CD8-positive, alpha-beta memory T cell (primary cell): Measurements from ENCODE around the gene TNFAIP3. TPM values are rescaled to one million over a fixed set of nuclear protein-coding genes. Genes with fewer than 3 reads are reported as not detected.
"Not testable (repeated sequence)": the region's sequence is repeated elsewhere in the genome, so short reads cannot be mapped to it uniquely, and the experiment has no call there.

Experiments used
- CTCF ChIA-PET: fragments of 350-600 bp; sonication (Branson Sonifier 250); formaldehyde crosslinking; loops from one replicate; lab custom pipeline; 2021; ENCODE audit warnings: antibody characterized with exemption; lab: Charles Lee
- POLR2A ChIA-PET: fragments of 350-600 bp; sonication (Branson Sonifier 250); formaldehyde crosslinking; loops from one replicate; lab custom pipeline; 2021; ENCODE audit warnings: antibody characterized with exemption; lab: Charles Lee
- DNase-seq, 5 donors: peaks; one replicate each; pipeline versions ENCODE4 v3.0.0 to v3.0.0-alpha.2; 2020 to 2022; ENCODE audit warnings: mixed read lengths in 1 of 5
- H3K27ac ChIP-seq: one replicate; pipeline ENCODE4 v1.7.0; 2013; ENCODE audit warnings: low read depth, mild to moderate bottlenecking, low read length, moderate library complexity
- H3K27me3 ChIP-seq: 2 replicates; pipeline ENCODE4 v1.7.0; 2013; ENCODE audit warnings: low read length, mild to moderate bottlenecking; ENCODE audit not compliant: insufficient read depth, poor library complexity, severe bottlenecking
- H3K36me3 ChIP-seq: 2 replicates; pipeline ENCODE4 v1.7.0; 2013; ENCODE audit warnings: mild to moderate bottlenecking, low read length, moderate library complexity; ENCODE audit not compliant: insufficient read depth
- H3K4me1 ChIP-seq: 2 replicates; pipeline ENCODE4 v1.7.0; 2013; ENCODE audit warnings: mild to moderate bottlenecking, low read length, moderate library complexity; ENCODE audit not compliant: insufficient read depth
- H3K4me3 ChIP-seq: 2 replicates; pipeline ENCODE4 v1.7.0; 2013; ENCODE audit warnings: mild to moderate bottlenecking, low read length
- H3K9me3 ChIP-seq: 2 replicates; pipeline ENCODE4 v1.7.0; 2013; ENCODE audit warnings: mild to moderate bottlenecking, low read length
- H3K27ac Mint-ChIP-seq, 8 donors: one replicate each; pipeline ENCODE4 v1.8.0; 2020 to 2021; ENCODE audit warnings: mixed read lengths in 8 of 8, mild to moderate bottlenecking in 6 of 8, inconsistent platforms in 3 of 8, moderate library complexity in 3 of 8
- H3K27me3 Mint-ChIP-seq, 2 donors: one replicate each; pipeline ENCODE4 v1.8.0; 2020 to 2021; ENCODE audit warnings: mixed read lengths in 2 of 2, mild to moderate bottlenecking in 1 of 2, moderate library complexity in 1 of 2
- H3K36me3 Mint-ChIP-seq, 3 donors: one replicate each; pipeline ENCODE4 v1.8.0; 2020 to 2021; ENCODE audit warnings: mixed read lengths in 3 of 3, inconsistent platforms in 1 of 3, mild to moderate bottlenecking in 1 of 3
- H3K4me1 Mint-ChIP-seq, 3 donors: one replicate each; pipeline ENCODE4 v1.8.0; 2020 to 2021; ENCODE audit warnings: mixed read lengths in 3 of 3, inconsistent platforms in 1 of 3, mild to moderate bottlenecking in 1 of 3
- H3K4me3 Mint-ChIP-seq, 7 donors: one replicate each; pipeline ENCODE4 v1.8.0; 2020 to 2021; ENCODE audit warnings: mixed read lengths in 7 of 7, mild to moderate bottlenecking in 6 of 7, moderate library complexity in 4 of 7, inconsistent platforms in 2 of 7
- H3K9me3 Mint-ChIP-seq, 5 donors: one replicate each; pipeline ENCODE4 v1.8.0; 2020 to 2022; ENCODE audit warnings: mixed read lengths in 5 of 5, mild to moderate bottlenecking in 3 of 5, moderate library complexity in 2 of 5, inconsistent platforms in 1 of 5
- polyA plus RNA-seq: library from polyadenylated mRNA; unstranded; fragments of 300-500 nt; fragmentation: Illumina TruSeq; gene quantifications from one replicate; pipeline ENCODE4 v1.2.3, GENCODE V29; 2021
- total RNA-seq, 2 experiments: library from RNA; stranded (reverse); gene quantifications; one replicate each; pipeline ENCODE4 v1.2.3, GENCODE V29; 2021

Gene TNFAIP3
- total and polyA plus RNA-seq, 3 experiments from 2014 or later, result 127 to 298 (median 267) TPM

GRCh38 chr6:137844773-137845172 is 22.3 kb upstream of the TNFAIP3 start:
- DNase-seq, CTCF ChIA-PET, H3K4me1 Mint-ChIP-seq, H3K36me3 ChIP-seq, H3K4me1 ChIP-seq, H3K27me3 ChIP-seq, H3K27me3 Mint-ChIP-seq, H3K27ac ChIP-seq, H3K4me3 ChIP-seq, H3K27ac Mint-ChIP-seq, H3K4me3 Mint-ChIP-seq, POLR2A ChIA-PET, H3K9me3 ChIP-seq: not testable (repeated sequence)
- Mint-ChIP-seq H3K9me3 (peaks cover 15 to 23% (median 22%) of the 10 kb centered on the region in 5 donors), H3K36me3 (peaks cover 0 to 38% (median 6%) of the 10 kb centered on the region in 3 donors)

GRCh38 chr6:137845460-137845859 is 21.6 kb upstream of the TNFAIP3 start:
- H3K27me3 Mint-ChIP-seq, result peaks cover 0 to 3% of the 10 kb centered on the region in 2 donors
- no peak overlapping the region for H3K27ac Mint-ChIP-seq
- H3K4me3 Mint-ChIP-seq, result no peak overlapping the region
- H3K27ac ChIP-seq, result no peak overlapping the region
- H3K9me3 ChIP-seq, result peaks cover 3% of the 10 kb centered on the region
- CTCF ChIA-PET, result no interaction called here
- no peaks in the 10 kb centered on the region for H3K4me1 Mint-ChIP-seq
- no peak for DNase-seq
- no peaks in the 10 kb centered on the region for H3K27me3 ChIP-seq
- H3K36me3 ChIP-seq, result no peaks in the 10 kb centered on the region
- peaks cover 8 to 16% (median 15%) of the 10 kb centered on the region in 5 donors for H3K9me3 Mint-ChIP-seq
- peaks cover 0 to 31% (median 3%) of the 10 kb centered on the region in 3 donors for H3K36me3 Mint-ChIP-seq
- peaks cover 5% of the 10 kb centered on the region for H3K4me1 ChIP-seq
- no peak overlapping the region for H3K4me3 ChIP-seq
- POLR2A ChIA-PET, result no interaction called here

DNA sequence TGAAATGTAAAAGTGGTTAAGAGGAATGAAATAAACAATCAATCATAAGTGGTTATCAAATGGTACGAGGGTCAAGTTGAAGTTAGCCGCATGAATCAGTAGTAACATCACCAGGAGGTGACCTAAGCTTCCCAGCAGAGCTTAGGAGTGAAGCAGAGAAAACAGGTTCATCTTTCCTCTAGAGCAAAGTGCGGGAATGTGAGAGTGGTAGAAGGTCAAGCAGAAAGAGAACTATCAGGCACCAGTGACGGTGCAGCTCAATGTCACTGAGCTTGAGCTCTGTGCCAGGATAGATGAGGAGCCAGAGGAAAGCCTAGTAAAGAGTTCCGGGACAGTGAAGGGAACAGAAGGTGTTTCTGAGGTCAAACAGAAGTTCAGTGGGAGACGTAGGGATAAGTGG is 20.8 kb upstream of the TNFAIP3 start:
- H3K36me3 Mint-ChIP-seq, result peaks cover 0 to 23% (median 2%) of the 10 kb centered on the region in 3 donors
- peaks cover 5% of the 10 kb centered on the region for H3K4me1 ChIP-seq
- no peaks in the 10 kb centered on the region for H3K9me3 ChIP-seq
- H3K36me3 ChIP-seq, result no peaks in the 10 kb centered on the region
- CTCF ChIA-PET, result no interaction called here
- H3K27ac ChIP-seq, result no peak overlapping the region
- H3K4me3 Mint-ChIP-seq, result no peak overlapping the region
- H3K9me3 Mint-ChIP-seq, result peaks cover 2 to 8% (median 7%) of the 10 kb centered on the region in 5 donors
- no peak for DNase-seq
- POLR2A ChIA-PET, result no interaction called here
- H3K4me1 Mint-ChIP-seq, result no peaks in the 10 kb centered on the region
- peaks cover 0 to 3% of the 10 kb centered on the region in 2 donors for H3K27me3 Mint-ChIP-seq
- H3K27me3 ChIP-seq, result no peaks in the 10 kb centered on the region
- no peak overlapping the region for H3K4me3 ChIP-seq
- no peak overlapping the region for H3K27ac Mint-ChIP-seq

DNA sequence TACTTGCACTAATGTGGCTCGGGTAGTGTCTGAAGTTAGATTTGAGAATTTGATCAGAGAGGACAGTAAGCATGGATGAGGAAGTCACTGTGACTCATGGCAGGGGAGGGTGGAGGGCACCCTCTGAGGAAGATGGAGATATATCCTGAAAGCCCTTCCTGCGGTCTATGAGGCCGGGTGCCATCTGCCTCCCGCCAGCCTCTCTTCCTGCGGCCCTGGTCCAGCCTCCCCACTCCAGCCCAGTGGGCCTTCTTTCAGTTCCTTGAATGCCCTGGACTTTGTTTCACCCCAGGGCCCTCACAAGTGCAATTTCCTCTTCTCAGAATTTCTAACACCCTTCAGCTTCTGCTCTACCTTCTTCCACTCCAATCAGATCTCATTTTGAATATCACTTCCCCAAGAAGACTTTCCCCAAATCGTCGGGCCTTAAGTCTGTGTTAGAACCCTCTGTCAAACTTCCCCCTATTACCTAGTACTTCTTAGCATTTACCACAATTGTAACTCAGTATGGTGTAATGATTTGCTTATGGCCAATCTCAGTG is 20.2 kb upstream of the TNFAIP3 start:
- Mint-ChIP-seq H3K27me3 (peaks cover 0 to 3% of the 10 kb centered on the region in 2 donors), H3K4me1 (no peaks in the 10 kb centered on the region), H3K9me3 (peaks cover 0 to 4% (median 2%) of the 10 kb centered on the region in 5 donors), H3K36me3 (peaks cover 0 to 18% (median 2%) of the 10 kb centered on the region in 3 donors), H3K4me3 (no peak overlapping the region), H3K27ac (no peak overlapping the region)
- no peak for DNase-seq
- ChIA-PET POLR2A (no interaction called here), CTCF (no interaction called here)
- no peak overlapping the region for H3K4me3 ChIP-seq
- peaks cover 5% of the 10 kb centered on the region for H3K4me1 ChIP-seq
- no peak overlapping the region for H3K27ac ChIP-seq
- H3K27me3 ChIP-seq, result no peaks in the 10 kb centered on the region
- no peaks in the 10 kb centered on the region for H3K9me3 ChIP-seq
- no peaks in the 10 kb centered on the region for H3K36me3 ChIP-seq

- Mint-ChIP-seq H3K36me3 (peaks cover 0 to 11% (median 0%) of the 10 kb centered on the region in 3 donors), H3K27ac (no peak overlapping the region), H3K27me3 (peaks cover 0 to 3% of the 10 kb centered on the region in 2 donors), H3K4me3 (no peak overlapping the region), H3K4me1 (no peaks in the 10 kb centered on the region), H3K9me3 (no peaks in the 10 kb centered on the region)
- Histone ChIP-seq H3K36me3 (no peaks in the 10 kb centered on the region), H3K4me1 (peaks cover 5% of the 10 kb centered on the region), H3K27me3 (no peaks in the 10 kb centered on the region), H3K27ac (no peak overlapping the region), H3K9me3 (no peaks in the 10 kb centered on the region), H3K4me3 (no peak overlapping the region)
- CTCF ChIA-PET, result no interaction called here
- no peak for DNase-seq
- POLR2A ChIA-PET, result no interaction called here
Observed at GRCh38 chr6:137847748-137848147, 19.3 kb upstream of the TNFAIP3 start.

DNA sequence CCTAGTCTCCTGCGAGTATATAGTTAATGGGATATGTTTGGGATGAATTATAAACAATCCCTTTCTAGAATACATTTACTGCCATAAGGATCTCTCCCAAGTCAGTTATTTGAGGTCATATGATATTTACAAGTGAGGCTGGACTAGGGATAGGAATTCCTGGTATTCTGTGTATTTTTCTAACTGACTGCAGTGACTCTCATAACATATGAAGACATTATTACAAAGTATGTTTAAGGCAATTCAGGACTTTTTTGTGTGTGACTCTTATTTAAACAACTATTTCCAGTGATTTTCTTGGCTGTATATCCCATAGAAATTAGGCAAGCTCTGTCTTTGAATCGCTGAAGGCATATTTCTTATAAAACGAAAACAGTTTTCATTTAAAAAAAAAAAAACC is 18.4 kb upstream of the TNFAIP3 start:
- Histone ChIP-seq H3K27ac (no peak overlapping the region), H3K27me3 (no peaks in the 10 kb centered on the region), H3K4me1 (peaks cover 5% of the 10 kb centered on the region), H3K36me3 (no peaks in the 10 kb centered on the region), H3K4me3 (no peak overlapping the region), H3K9me3 (no peaks in the 10 kb centered on the region)
- no peak overlapping the region for H3K27ac Mint-ChIP-seq
- no peaks in the 10 kb centered on the region for H3K9me3 Mint-ChIP-seq
- H3K4me3 Mint-ChIP-seq, result no peak overlapping the region
- H3K36me3 Mint-ChIP-seq, result peaks cover 0 to 8% (median 0%) of the 10 kb centered on the region in 3 donors
- no peak for DNase-seq
- H3K4me1 Mint-ChIP-seq, result no peaks in the 10 kb centered on the region
- ChIA-PET CTCF (interaction anchor here (2.4 kb wide), 1 partner anchor 24 kb away, joined by 5 read pairs; no protein-coding TSS in a partner anchor), POLR2A (interaction anchor here (0.7 kb wide), 1 partner anchor 39 kb away, joined by 3 read pairs; no protein-coding TSS in a partner anchor)
- H3K27me3 Mint-ChIP-seq, result no peaks in the 10 kb centered on the region

GRCh38 chr6:137849181-137849980 is 17.7 kb upstream of the TNFAIP3 start:
- Mint-ChIP-seq H3K27me3 (no peaks in the 10 kb centered on the region), H3K9me3 (no peaks in the 10 kb centered on the region), H3K4me3 (no peak overlapping the region), H3K4me1 (no peaks in the 10 kb centered on the region), H3K27ac (no peak overlapping the region), H3K36me3 (peaks cover 0 to 7% (median 0%) of the 10 kb centered on the region in 3 donors)
- Histone ChIP-seq H3K36me3 (no peaks in the 10 kb centered on the region), H3K27ac (no peak overlapping the region), H3K4me3 (no peak overlapping the region), H3K4me1 (peaks cover 5% of the 10 kb centered on the region), H3K27me3 (no peaks in the 10 kb centered on the region), H3K9me3 (no peaks in the 10 kb centered on the region)
- DNase-seq, result no peak
- ChIA-PET POLR2A (no interaction called here), CTCF (interaction anchor here (2.4 kb wide), 1 partner anchor 24 kb away, joined by 5 read pairs; no protein-coding TSS in a partner anchor)
